ENCODE measurements around the gene ZNF771.
A peak's percentile ranks its signal among the peaks of the same experiment; 100 is the strongest.

Gene ZNF771

GRCh38 chr16:30379158-30379783 lies 28.1 kb upstream of the ZNF771 start:
- TF ChIP-seq CTCF (IDR thresholded peaks at IDR 0.05; ENCODE audit: low read depth, low read length) = no peak
- no peak for TF ChIP-seq EZH2phosphoT487 (IDR thresholded peaks at IDR 0.05; ENCODE audit: low read depth)
- no peaks in the 10 kb centered on the region for H3K9me3 ChIP-seq (ENCODE audit: insufficient read depth, low read length)
- H2AFZ ChIP-seq (ENCODE audit: low read depth, low read length) = no peak overlapping the region
- H4K20me1 ChIP-seq (ENCODE audit: insufficient read depth, low read length) = no peaks in the 10 kb centered on the region
- H3K27me3 ChIP-seq (ENCODE audit: low read depth, low read length) = no peaks in the 10 kb centered on the region
- peak overlapping the region; percentile 34; the same call in 1 of the 2 replicates for H3K9ac ChIP-seq (ENCODE audit: low read length)
- H3K4me2 ChIP-seq (ENCODE audit: low read length) = peak overlapping the region; percentile 99
- H3K27ac ChIP-seq (ENCODE audit: low read length) = no peak overlapping the region; the same call in 1 of the 2 replicates
- peaks cover 21% of the 10 kb centered on the region for H3K79me2 ChIP-seq (ENCODE audit: low read length)
- H3K4me1 ChIP-seq (ENCODE audit: low read length) = peaks cover 34% of the 10 kb centered on the region
- H3K4me3 ChIP-seq (ENCODE audit: low read length) = peak overlapping the region; percentile 98
- H3K36me3 ChIP-seq (replicated peaks; ENCODE audit: low read depth, low read length) = peaks cover 5% of the 10 kb centered on the region

- H3K27ac ChIP-seq (ENCODE audit: low read length) = no peak overlapping the region
- H3K4me3 ChIP-seq (ENCODE audit: low read length) = no peak overlapping the region
- TF ChIP-seq CTCF (IDR thresholded peaks at IDR 0.05; ENCODE audit: low read depth, low read length) (no peak), EZH2phosphoT487 (IDR thresholded peaks at IDR 0.05; ENCODE audit: low read depth) (no peak)
- H4K20me1 ChIP-seq (ENCODE audit: insufficient read depth, low read length) = no peaks in the 10 kb centered on the region
- H3K36me3 ChIP-seq (replicated peaks; ENCODE audit: low read depth, low read length) = peaks cover 5% of the 10 kb centered on the region
- H3K4me1 ChIP-seq (ENCODE audit: low read length) = peaks cover 34% of the 10 kb centered on the region
- H3K9me3 ChIP-seq (ENCODE audit: insufficient read depth, low read length) = no peaks in the 10 kb centered on the region
- H3K4me2 ChIP-seq (ENCODE audit: low read length) = no peak overlapping the region
- H2AFZ ChIP-seq (ENCODE audit: low read depth, low read length) = no peak overlapping the region
- no peaks in the 10 kb centered on the region for H3K27me3 ChIP-seq (ENCODE audit: low read depth, low read length)
- no peak overlapping the region for H3K9ac ChIP-seq (ENCODE audit: low read length)
- H3K79me2 ChIP-seq (ENCODE audit: low read length) = peaks cover 21% of the 10 kb centered on the region
These were observed 27.2 kb upstream of the ZNF771 start for GRCh38 chr16:30380072-30380802.

- peaks cover 21% of the 10 kb centered on the region for H3K79me2 ChIP-seq (ENCODE audit: low read length)
- TF ChIP-seq EZH2phosphoT487 (IDR thresholded peaks at IDR 0.05; ENCODE audit: low read depth) = no peak
- TF ChIP-seq CTCF (IDR thresholded peaks at IDR 0.05; ENCODE audit: low read depth, low read length) = no peak
- no peaks in the 10 kb centered on the region for H3K27me3 ChIP-seq (ENCODE audit: low read depth, low read length)
- no peaks in the 10 kb centered on the region for H4K20me1 ChIP-seq (ENCODE audit: insufficient read depth, low read length)
- no peak overlapping the region for H3K9ac ChIP-seq (ENCODE audit: low read length)
- no peaks in the 10 kb centered on the region for H3K9me3 ChIP-seq (ENCODE audit: insufficient read depth, low read length)
- peaks cover 34% of the 10 kb centered on the region for H3K4me1 ChIP-seq (ENCODE audit: low read length)
- H3K4me2 ChIP-seq (ENCODE audit: low read length) = no peak overlapping the region
- H3K27ac ChIP-seq (ENCODE audit: low read length) = no peak overlapping the region
- peaks cover 5% of the 10 kb centered on the region for H3K36me3 ChIP-seq (replicated peaks; ENCODE audit: low read depth, low read length)
- no peak overlapping the region for H3K4me3 ChIP-seq (ENCODE audit: low read length)
- H2AFZ ChIP-seq (ENCODE audit: low read depth, low read length) = no peak overlapping the region
These were observed 26.6 kb upstream of the ZNF771 start for GRCh38 chr16:30380803-30381208.

GRCh38 chr16:30381291-30382041 lies 25.9 kb upstream of the ZNF771 start:
- Histone ChIP-seq H3K4me2 (ENCODE audit: low read length) (peak overlapping the region; percentile 92), H3K4me3 (ENCODE audit: low read length) (peak overlapping the region; percentile 87), H3K36me3 (replicated peaks; ENCODE audit: low read depth, low read length) (peaks cover 5% of the 10 kb centered on the region), H3K9me3 (ENCODE audit: insufficient read depth, low read length) (no peaks in the 10 kb centered on the region), H3K9ac (ENCODE audit: low read length) (peak overlapping the region; percentile 84), H2AFZ (ENCODE audit: low read depth, low read length) (no peak overlapping the region), H3K27ac (ENCODE audit: low read length) (peak overlapping the region; percentile 68), H4K20me1 (ENCODE audit: insufficient read depth, low read length) (no peaks in the 10 kb centered on the region), H3K4me1 (ENCODE audit: low read length) (peaks cover 34% of the 10 kb centered on the region), H3K27me3 (ENCODE audit: low read depth, low read length) (no peaks in the 10 kb centered on the region), H3K79me2 (ENCODE audit: low read length) (peaks cover 21% of the 10 kb centered on the region)
- TF ChIP-seq CTCF (IDR thresholded peaks at IDR 0.05; ENCODE audit: low read depth, low read length) (no peak), EZH2phosphoT487 (IDR thresholded peaks at IDR 0.05; ENCODE audit: low read depth) (no peak)

All from OCI-LY3 (cell line).